ENCODE results near the gene KCNIP3. TPM values are rescaled to one million over a fixed set of nuclear protein-coding genes. Genes with fewer than 3 reads are reported as not detected.

The KCNIP3 gene
- total RNA-seq, 1 donor from 2014 or later: under 0.01 TPM

DNA sequence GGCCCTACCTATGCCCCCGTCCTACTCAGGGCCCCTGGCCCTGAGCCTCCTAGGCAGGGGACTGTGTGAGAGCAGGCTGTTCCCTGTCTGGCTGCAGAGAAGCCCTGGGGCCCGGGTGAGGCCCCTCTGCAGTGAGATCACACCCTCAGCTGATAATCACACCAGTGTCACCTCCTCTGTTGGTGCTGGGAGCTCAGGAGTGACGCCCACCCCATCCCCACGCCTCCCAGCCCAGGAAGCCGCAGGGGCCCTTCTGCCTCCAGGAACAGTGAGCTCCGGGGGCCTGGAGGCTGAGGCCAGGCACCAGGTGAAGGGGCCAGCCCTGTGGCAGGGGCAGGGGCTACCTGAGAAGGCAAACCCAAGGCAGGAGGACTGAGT is 20.0 kb downstream of the KCNIP3 start:
- Histone ChIP-seq H3K27me3 (ENCODE audit: control insufficient read depth, insufficient read depth, low read length) (peaks cover 1% of the 10 kb centered on the region), H3K4me3 (ENCODE audit: low read depth, low read length) (no peak overlapping the region), H3K36me3 (ENCODE audit: control insufficient read depth, insufficient read depth, low read length) (no peaks in the 10 kb centered on the region)
- TF ChIP-seq CTCF (IDR thresholded peaks at IDR 0.05; ENCODE audit: insufficient read depth, low read length, severe bottlenecking): no peak
- FAIRE-seq (no peak), DNase-seq (ENCODE audit: low read depth) (no peak)

DNA sequence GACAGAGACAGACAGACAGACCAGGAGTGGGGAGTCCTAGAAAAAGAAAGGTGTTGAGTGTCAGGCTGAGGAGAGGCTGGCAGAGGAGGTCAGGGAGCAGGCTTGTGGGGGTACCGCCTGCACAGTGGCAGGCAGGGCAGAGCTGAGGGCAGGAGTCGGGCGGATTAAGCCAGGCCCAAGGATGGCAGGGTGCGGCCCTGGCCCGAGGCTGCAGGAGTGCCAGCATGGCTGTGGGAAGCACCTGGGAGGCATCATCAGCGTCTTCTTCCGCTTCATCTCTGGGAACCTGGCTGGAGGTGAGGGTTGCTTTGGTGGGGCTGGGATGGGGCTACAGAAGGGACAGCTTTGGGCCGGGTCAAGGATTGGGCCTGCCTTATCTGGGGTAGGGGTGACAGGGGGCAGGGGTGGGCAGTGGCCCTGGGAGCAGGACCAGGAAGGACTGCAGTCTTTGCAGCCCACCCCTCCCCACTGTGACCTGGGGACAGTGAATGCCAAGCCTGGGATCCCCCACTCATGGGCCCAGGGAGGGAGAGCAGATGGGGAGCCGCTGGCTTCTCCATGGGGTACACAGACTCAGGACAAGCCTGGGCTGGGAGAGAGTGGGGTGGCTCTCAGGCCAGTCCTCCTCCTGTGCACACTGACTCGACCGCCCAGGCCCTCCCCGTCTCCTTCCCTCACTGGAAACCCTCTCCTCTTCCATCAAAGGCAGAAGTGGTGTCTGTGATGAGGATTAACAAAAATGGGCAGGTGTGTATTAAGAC is 20.7 kb downstream of the KCNIP3 start:
- no peak for DNase-seq (ENCODE audit: low read depth)
- H3K27me3 ChIP-seq (ENCODE audit: control insufficient read depth, insufficient read depth, low read length): peaks cover 1% of the 10 kb centered on the region
- no peak for FAIRE-seq
- TF ChIP-seq CTCF (IDR thresholded peaks at IDR 0.05; ENCODE audit: insufficient read depth, low read length, severe bottlenecking): no peak
- H3K36me3 ChIP-seq (ENCODE audit: control insufficient read depth, insufficient read depth, low read length): no peaks in the 10 kb centered on the region
- H3K4me3 ChIP-seq (ENCODE audit: low read depth, low read length): no peak overlapping the region

- Histone ChIP-seq H3K4me3 (ENCODE audit: low read depth, low read length) (no peak overlapping the region), H3K36me3 (ENCODE audit: control insufficient read depth, insufficient read depth, low read length) (no peaks in the 10 kb centered on the region), H3K27me3 (ENCODE audit: control insufficient read depth, insufficient read depth, low read length) (peaks cover 1% of the 10 kb centered on the region)
- no peak for FAIRE-seq
- TF ChIP-seq CTCF (IDR thresholded peaks at IDR 0.05; ENCODE audit: insufficient read depth, low read length, severe bottlenecking): no peak
- no peak for DNase-seq (ENCODE audit: low read depth)
These were observed 21.5 kb downstream of the KCNIP3 start for GRCh38 chr2:95318431-95319220.

GRCh38 chr2:95319481-95320343 is 22.6 kb downstream of the KCNIP3 start:
- Histone ChIP-seq H3K27me3 (ENCODE audit: control insufficient read depth, insufficient read depth, low read length) (peaks cover 1% of the 10 kb centered on the region), H3K4me3 (ENCODE audit: low read depth, low read length) (no peak overlapping the region), H3K36me3 (ENCODE audit: control insufficient read depth, insufficient read depth, low read length) (no peaks in the 10 kb centered on the region)
- FAIRE-seq: no peak
- no peak for DNase-seq (ENCODE audit: low read depth)
- TF ChIP-seq CTCF (IDR thresholded peaks at IDR 0.05; ENCODE audit: insufficient read depth, low read length, severe bottlenecking): no peak

GRCh38 chr2:95320344-95320712 is 23.2 kb downstream of the KCNIP3 start:
- Histone ChIP-seq H3K36me3 (ENCODE audit: control insufficient read depth, insufficient read depth, low read length) (no peaks in the 10 kb centered on the region), H3K4me3 (ENCODE audit: low read depth, low read length) (no peak overlapping the region), H3K27me3 (ENCODE audit: control insufficient read depth, insufficient read depth, low read length) (peaks cover 1% of the 10 kb centered on the region)
- no peak for TF ChIP-seq CTCF (IDR thresholded peaks at IDR 0.05; ENCODE audit: insufficient read depth, low read length, severe bottlenecking)
- no peak for DNase-seq (ENCODE audit: low read depth)
- FAIRE-seq: no peak

Data from bronchial epithelial cell (primary cell).